SK-N-SH (cell line): ENCODE measurements around the gene CDK11B. TPM values are rescaled to one million over a fixed set of nuclear protein-coding genes. Genes with fewer than 3 reads are reported as not detected.

Experiments used
- CTCF ChIA-PET: fragments of 300-600, 350-600 bp; formaldehyde crosslinking; extraction: SDS; loops from one replicate; lab custom pipeline; 2021; lab: Yijun Ruan, JAX
- POLR2A ChIA-PET: fragments of 350-600 bp; sonication (Branson Sonifier 250); formaldehyde crosslinking; extraction: SDS; loops from one replicate; lab custom pipeline; 2020; ENCODE audit warnings: antibody characterized with exemption, inconsistent platforms; lab: Yijun Ruan, JAX
- DNase-seq: peaks from one replicate; pipeline ENCODE4 v3.0.0; 2012
- H2AFZ ChIP-seq: fragments of 200-600 bp; sonication (generic); 2 replicates; pipeline ENCODE4 v1.8.1; 2016; ENCODE audit warnings: antibody characterized with exemption, mild to moderate bottlenecking, low read depth
- H3F3A ChIP-seq: fragments of 200-600 bp; sonication (generic); replicated peaks from 2 replicates; pipeline ENCODE3; 2016; ENCODE audit warnings: antibody characterized with exemption, mild to moderate bottlenecking; ENCODE audit not compliant: insufficient read depth
- H3K27ac ChIP-seq, 2 experiments: fragments of 200-500 bp in 1 of 2; fragments of 200-600 bp in 1 of 2; sonication (Bioruptor generic) in 1 of 2; sonication (generic), shearing (Covaris generic) in 1 of 2; 2 replicates each; pipeline versions ENCODE4 v1.5.1 to v1.6.1; 2014 to 2016; ENCODE audit warnings: low read depth in 2 of 2, inconsistent platforms in 1 of 2, low read length in 1 of 2, mild to moderate bottlenecking in 1 of 2, mixed read lengths in 1 of 2
- H3K27me3 ChIP-seq: fragments of 200-600 bp; sonication (generic), shearing (Covaris generic); 2 replicates; pipeline ENCODE4 v1.6.1; 2016; ENCODE audit warnings: mixed run types; ENCODE audit not compliant: insufficient read depth
- H3K36me3 ChIP-seq, 2 experiments: fragments of 200-500 bp in 1 of 2; fragments of 200-600 bp in 1 of 2; sonication (Bioruptor generic) in 1 of 2; sonication (generic) in 1 of 2; replicated peaks in 1 of 2; 2 replicates each; pipeline versions ENCODE3 to v1.5.1; 2014 to 2016; ENCODE audit warnings: low read length in 1 of 2, mild to moderate bottlenecking in 1 of 2; ENCODE audit not compliant: insufficient read depth in 2 of 2, control insufficient read depth in 1 of 2
- H3K4me1 ChIP-seq, 2 experiments: fragments of 200-500 bp in 1 of 2; fragments of 200-600 bp in 1 of 2; sonication (Bioruptor generic) in 1 of 2; sonication (generic), shearing (Covaris generic) in 1 of 2; 2 replicates each; pipeline versions ENCODE4 v1.5.1 to v1.6.1; 2014 to 2016; ENCODE audit warnings: low read depth in 1 of 2, low read length in 1 of 2, mixed run types in 1 of 2; ENCODE audit not compliant: insufficient read depth in 2 of 2, control insufficient read depth in 1 of 2
- H3K4me2 ChIP-seq: fragments of 200-600 bp; sonication (generic), shearing (Covaris generic); 2 replicates; pipeline ENCODE4 v1.6.1; 2017; ENCODE audit warnings: mixed run types
- H3K4me3 ChIP-seq, 2 experiments: fragments of 200-500 bp in 1 of 2; fragments of 200-600 bp in 1 of 2; sonication (Bioruptor generic) in 1 of 2; sonication (generic), shearing (Covaris generic) in 1 of 2; 2 replicates each; pipeline versions ENCODE4 v1.5.1 to v1.8.1; 2014 to 2016; ENCODE audit warnings: low read depth in 2 of 2, inconsistent platforms in 1 of 2, low read length in 1 of 2, mild to moderate bottlenecking in 1 of 2, mixed read lengths in 1 of 2, moderate library complexity in 1 of 2
- H3K79me2 ChIP-seq: fragments of 200-600 bp; sonication (generic); 2 replicates; pipeline ENCODE4 v1.8.1; 2017; ENCODE audit warnings: mild to moderate bottlenecking; ENCODE audit not compliant: insufficient read depth
- H3K9ac ChIP-seq: fragments of 200-600 bp; sonication (generic); 2 replicates; pipeline ENCODE4 v1.6.1; 2017; ENCODE audit warnings: mixed run types
- H3K9me2 ChIP-seq: fragments of 200-600 bp; sonication (generic); 2 replicates; pipeline ENCODE4 v1.6.1; 2017; ENCODE audit warnings: mixed run types
- H3K9me3 ChIP-seq: fragments of 200-600 bp; sonication (generic); 2 replicates; pipeline ENCODE4 v1.6.1; 2017; ENCODE audit warnings: mixed run types, mild to moderate bottlenecking, moderate library complexity
- H4K20me1 ChIP-seq: fragments of 200-600 bp; sonication (generic); 2 replicates; pipeline ENCODE4 v1.6.1; 2017; ENCODE audit warnings: mild to moderate bottlenecking, mixed run types; ENCODE audit not compliant: insufficient read depth
- ELF1 ChIP-seq: IDR thresholded peaks from 2 replicates; pipeline ENCODE4 v1.4.0; 2012
- EP300 ChIP-seq, 2 experiments: IDR thresholded peaks; 2 replicates each; pipeline versions ENCODE4 v1.4.0 to v1.6.1; 2012; ENCODE audit warnings: borderline replicate concordance in 1 of 2, low read depth in 1 of 2, low read length in 1 of 2
- EZH2phosphoT487 ChIP-seq: fragments of 200-600 bp; sonication (generic); IDR thresholded peaks from 2 replicates; pipeline ENCODE4 v1.6.1; 2017; ENCODE audit warnings: low read depth, mixed run types, mild to moderate bottlenecking, antibody characterized with exemption, moderate library complexity, borderline replicate concordance
- FOSL2 ChIP-seq: IDR thresholded peaks from 2 replicates; pipeline ENCODE4 v1.4.0; 2012; ENCODE audit warnings: low read depth, mild to moderate bottlenecking, moderate library complexity, borderline replicate concordance
- FOXJ3 ChIP-seq: sonication (generic); formaldehyde crosslinking; IDR thresholded peaks from 2 replicates; pipeline ENCODE4 v1.5.1; 2020; ENCODE audit warnings: mild to moderate bottlenecking, missing genetic modification reagents
- GABPA ChIP-seq: IDR thresholded peaks from 2 replicates; pipeline ENCODE4 v1.4.0; 2012; ENCODE audit warnings: low read depth, mild to moderate bottlenecking
- JUND ChIP-seq: IDR thresholded peaks from 2 replicates; pipeline ENCODE4 v1.4.0; 2012
- MXI1 ChIP-seq: IDR thresholded peaks from 2 replicates; pipeline ENCODE4 v1.6.1; 2012; ENCODE audit warnings: mild to moderate bottlenecking, low read depth, low read length, improper control_type of control experiment
- NRF1 ChIP-seq: IDR thresholded peaks from 2 replicates; pipeline ENCODE4 v1.6.1; 2012; ENCODE audit warnings: low read depth, mild to moderate bottlenecking, low read length
- PBX3 ChIP-seq: IDR thresholded peaks from 2 replicates; pipeline ENCODE4; 2012
- REST ChIP-seq: IDR thresholded peaks from 2 replicates; pipeline ENCODE4 v1.6.1; 2012; ENCODE audit warnings: mild to moderate bottlenecking, low read depth, low read length, moderate library complexity
- RFX5 ChIP-seq: IDR thresholded peaks from 2 replicates; pipeline ENCODE4 v1.6.1; 2012; ENCODE audit warnings: mild to moderate bottlenecking, improper control_type of control experiment, low read length
- SMC3 ChIP-seq: IDR thresholded peaks from 2 replicates; pipeline ENCODE4 v1.6.1; 2012; ENCODE audit warnings: low read depth, low read length, improper control_type of control experiment
- TAF1 ChIP-seq: IDR thresholded peaks from 2 replicates; pipeline ENCODE4 v1.6.1; 2012; ENCODE audit warnings: low read depth, mild to moderate bottlenecking, low read length, moderate library complexity, borderline replicate concordance
- USF1 ChIP-seq: IDR thresholded peaks from 2 replicates; pipeline ENCODE4 v1.4.0; 2012; ENCODE audit warnings: low read depth, borderline replicate concordance
- WGBS: methylation state at CpG from one replicate; pipeline ENCODE4 v1.1.6; 2017; ENCODE audit warnings: low lambda C conversion rate; 5-methylcytosine and 5-hydroxymethylcytosine counted together
- polyA plus RNA-seq, 3 experiments: library from polyadenylated mRNA; depleted of rRNA; stranded (reverse); fragments of >200 nt; gene quantifications; 2 replicates each; pipeline ENCODE4 v1.2.3, GENCODE V29; 2012

CDK11B gene
- polyA plus RNA-seq, 1 of the 3 experiments (the other 2 are of a cell fraction), result 15.0 TPM

GRCh38 chr1:1614204-1614953 lies 44.4 kb downstream of the CDK11B start:
- Histone ChIP-seq H4K20me1 (peaks cover 10% of the 10 kb centered on the region), H3K9me3 (no peaks in the 10 kb centered on the region), H3F3A (no peaks in the 10 kb centered on the region), H3K27me3 (no peaks in the 10 kb centered on the region), H3K4me1 (peaks cover 0 to 18% of the 10 kb centered on the region in 2 experiments; a peak in 1 of 4 replicates), H3K9me2 (no peaks in the 10 kb centered on the region), H3K79me2 (peaks cover 41% of the 10 kb centered on the region), H2AFZ (no peak overlapping the region), H3K4me2 (peak overlapping the region; percentile 92), H3K36me3 (peaks cover 3 to 7% of the 10 kb centered on the region in 2 experiments), H3K9ac (peak overlapping the region; percentile 100; the same call in 1 of the 2 replicates), H3K4me3 (peak overlapping the region; percentile 86 to 88), H3K27ac (peak overlapping the region in 1 of 2 experiments; percentile 99; a peak in 1 of 4 replicates)
- ChIA-PET POLR2A (interaction anchor here (1.5 to 2.0 kb wide), 3 partner anchors 10 to 59 kb away, joined by 3 to 4 read pairs (median 4); no protein-coding TSS in a partner anchor), CTCF (interaction anchor here (0.7 to 1.4 kb wide), 5 partner anchors 10 to 1976 kb away, joined by 3 to 5 read pairs (median 3); no protein-coding TSS in a partner anchor)
- 19% methylated on average over 21 of the region's 30 CpGs for WGBS
- peak; percentile 55; the same call in 1 of the 2 replicates for TF ChIP-seq MXI1
- no peak for TF ChIP-seq NRF1
- TF ChIP-seq FOSL2, result no peak
- no peak for TF ChIP-seq ELF1
- no peak for TF ChIP-seq EZH2phosphoT487
- no peak for DNase-seq

GRCh38 chr1:1613509-1614082 lies 45.2 kb downstream of the CDK11B start:
- Histone ChIP-seq H4K20me1 (peaks cover 10% of the 10 kb centered on the region), H3K9me3 (no peaks in the 10 kb centered on the region), H3K27me3 (no peaks in the 10 kb centered on the region), H3K9me2 (no peaks in the 10 kb centered on the region), H3K36me3 (peaks cover 3 to 7% of the 10 kb centered on the region in 2 experiments), H3K4me2 (peak overlapping the region; percentile 92), H3K9ac (no peak overlapping the region), H3K79me2 (peaks cover 41% of the 10 kb centered on the region), H3K4me3 (peak overlapping the region; percentile 86 to 88; a peak in 2 of 4 replicates), H2AFZ (no peak overlapping the region), H3K27ac (no peak overlapping the region), H3F3A (no peaks in the 10 kb centered on the region), H3K4me1 (peaks cover 0 to 18% of the 10 kb centered on the region in 2 experiments; a peak in 1 of 4 replicates)
- TF ChIP-seq EP300 (IDR thresholded peaks at IDR 0.05; ENCODE audit: borderline replicate concordance in 1 of 2, low read depth in 1 of 2, low read length in 1 of 2) (no peak), PBX3 (no peak), FOXJ3 (no peak), RFX5 (no peak), JUND (no peak), GABPA (no peak), TAF1 (no peak), SMC3 (no peak), REST (no peak), USF1 (no peak)
- WGBS, result 90% methylated on average over 11 of the region's 11 CpGs
- no peak for DNase-seq
- POLR2A ChIA-PET, result no interaction called here
- CTCF ChIA-PET, result interaction anchor here (0.7 to 1.4 kb wide), 5 partner anchors 9 to 1977 kb away, joined by 3 to 5 read pairs (median 3); no protein-coding TSS in a partner anchor
